Lower leg skin (tissue), 4 donors: ENCODE data around the gene TNFRSF8. TPM values are rescaled to one million over a fixed set of nuclear protein-coding genes. Genes with fewer than 3 reads are reported as not detected.

Source experiments
- DNase-seq, 2 donors: peaks; one replicate each; pipeline ENCODE4 v3.0.0-alpha.2; 2019; ENCODE audit warnings: low spot score in 2 of 2
- H3K4me3 ChIP-seq: fragments of 200-600 bp; sonication (generic); 2 replicates; pipeline ENCODE4 v1.5.1; 2017; ENCODE audit warnings: mild to moderate bottlenecking, low read depth; ENCODE audit not compliant: poor library complexity, severe bottlenecking
- CTCF ChIP-seq, 3 donors: fragments of 450-650 bp; IDR thresholded peaks; one replicate each; pipeline ENCODE4 v1.5.1; 2016; ENCODE audit warnings: antibody characterized with exemption in 3 of 3, mild to moderate bottlenecking in 3 of 3, moderate library complexity in 2 of 3
- POLR2A ChIP-seq, 2 donors: fragments of 450-650 bp; IDR thresholded peaks; one replicate each; pipeline ENCODE4 v1.6.1; 2016 to 2017; ENCODE audit warnings: antibody characterized with exemption in 2 of 2, mild to moderate bottlenecking in 1 of 2, moderate library complexity in 1 of 2
- WGBS, 2 donors: methylation state at CpG; one replicate each; pipeline ENCODE4 v1.1.5; 2018; 5-methylcytosine and 5-hydroxymethylcytosine counted together
- intact Hi-C: fragments of 100-400 bp; cut with DNase I; formaldehyde crosslinking; loops from one replicate; pipeline ENCODE4 v1.15.0; 2023; ENCODE audit warnings: low total_unique reads
- total RNA-seq, 4 donors: library from RNA; depleted of rRNA; stranded (reverse); fragments of >200 nt; gene quantifications; one replicate each; pipeline ENCODE4 v1.1.0, GENCODE V29; 2016

The TNFRSF8 gene
- total RNA-seq, 4 donors from 2014 or later, result 0.72 to 4.1 (median 1.9) TPM

DNA sequence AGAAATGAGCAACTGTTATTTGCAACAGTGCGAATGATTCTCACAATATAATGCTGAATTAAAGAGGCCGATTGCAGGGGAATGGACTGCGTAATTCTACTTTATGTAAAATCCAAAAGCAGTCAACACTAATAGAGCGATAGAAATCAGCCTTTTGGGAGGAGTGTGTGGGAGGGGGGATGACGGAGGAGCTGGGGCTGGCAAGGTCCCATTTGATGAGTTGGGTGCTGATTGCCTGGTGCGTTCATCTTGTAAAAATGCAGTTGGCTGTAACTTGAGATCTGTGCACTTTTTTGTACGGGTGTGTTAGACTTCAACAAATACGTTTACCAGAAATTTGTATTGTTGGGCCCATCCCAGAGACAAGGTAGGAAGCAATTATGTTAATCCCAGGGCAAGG, 20.7 kb downstream of the TNFRSF8 start:
- WGBS, 2 donors, result 62 to 72% methylated on average over 8 of the region's 8 CpGs
- intact Hi-C loops, result no loop called here
- DNase-seq, result no peak
- TF ChIP-seq POLR2A (IDR thresholded peaks at IDR 0.05) (no peak), CTCF (IDR thresholded peaks at IDR 0.05) (no peak)
- H3K4me3 ChIP-seq, result no peak overlapping the region

GRCh38 chr1:12085643-12086260, 22.6 kb downstream of the TNFRSF8 start:
- TF ChIP-seq CTCF (IDR thresholded peaks at IDR 0.05), result no peak
- TF ChIP-seq POLR2A (IDR thresholded peaks at IDR 0.05), result no peak
- DNase-seq, result no peak
- intact Hi-C loops, result no loop called here
- no peak overlapping the region for H3K4me3 ChIP-seq
- WGBS, 2 donors, result 79 to 80% methylated on average over 12 to 14 of the region's 14 CpGs

GRCh38 chr1:12087797-12088314, 24.8 kb downstream of the TNFRSF8 start:
- no peak overlapping the region for H3K4me3 ChIP-seq
- 62 to 65% methylated on average over 9 of the region's 9 CpGs for WGBS, 2 donors
- TF ChIP-seq POLR2A (IDR thresholded peaks at IDR 0.05), result no peak
- no peak for TF ChIP-seq CTCF (IDR thresholded peaks at IDR 0.05)
- DNase-seq, result no peak
- intact Hi-C loops, result no loop called here

- TF ChIP-seq POLR2A (IDR thresholded peaks at IDR 0.05), result no peak
- no peak for TF ChIP-seq CTCF (IDR thresholded peaks at IDR 0.05)
- intact Hi-C loops, result no loop called here
- DNase-seq, result no peak
- 61 to 65% methylated on average over 2 to 5 of the region's 6 CpGs for WGBS, 2 donors
- H3K4me3 ChIP-seq, result no peak overlapping the region
These were observed 25.5 kb downstream of the TNFRSF8 start for GRCh38 chr1:12088607-12089006.

DNA sequence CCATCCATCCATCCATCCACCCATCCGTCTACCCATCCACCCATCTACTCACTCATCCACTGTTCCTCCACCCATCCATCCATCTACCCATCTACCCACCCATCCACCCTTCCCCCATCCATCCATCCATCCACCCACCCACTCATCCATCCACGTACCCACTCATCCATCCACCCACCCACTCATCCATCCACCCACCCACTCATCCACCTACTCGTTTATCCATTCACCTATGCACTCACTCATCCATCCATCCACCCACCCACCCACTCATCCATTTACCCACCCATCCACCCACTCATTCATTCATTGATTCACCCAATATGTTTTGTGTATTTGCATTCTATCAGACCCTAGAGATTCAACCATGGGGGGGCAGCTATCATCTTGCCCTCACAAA, 27.2 kb downstream of the TNFRSF8 start:
- WGBS, 2 donors, result 94% methylated on average over 3 of the region's 3 CpGs
- intact Hi-C loops, result no loop called here
- no peak for DNase-seq
- no peak overlapping the region for H3K4me3 ChIP-seq
- TF ChIP-seq POLR2A (IDR thresholded peaks at IDR 0.05) (no peak), CTCF (IDR thresholded peaks at IDR 0.05) (no peak)

DNA sequence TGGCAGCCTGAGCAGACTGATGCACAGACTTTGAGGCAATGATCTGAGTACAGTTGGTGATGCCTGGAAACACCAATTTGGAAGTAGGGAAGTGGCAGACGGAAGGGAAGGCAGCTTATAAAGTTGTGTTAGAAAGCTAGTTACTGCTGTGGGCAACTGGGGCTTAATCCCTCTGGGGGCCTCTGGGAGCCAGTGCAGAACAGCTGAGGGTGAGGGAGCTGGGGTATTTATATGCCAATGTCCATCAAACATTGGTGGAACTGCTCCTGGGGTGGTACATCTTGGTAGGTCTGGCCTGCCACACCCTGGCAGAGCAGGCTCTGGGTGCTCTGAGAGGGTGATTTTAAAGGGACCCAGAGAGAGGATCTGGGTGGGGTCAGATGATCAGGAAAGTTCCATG, 28.1 kb downstream of the TNFRSF8 start:
- WGBS, 2 donors, result 88 to 94% methylated on average over 1 of the region's 1 CpG
- no peak for TF ChIP-seq CTCF (IDR thresholded peaks at IDR 0.05)
- TF ChIP-seq POLR2A (IDR thresholded peaks at IDR 0.05), result no peak
- intact Hi-C loops, result no loop called here
- no peak for DNase-seq
- H3K4me3 ChIP-seq, result no peak overlapping the region
